Sigmoid colon (tissue), 7 donors: ENCODE measurements around the gene F2R. TPM values are rescaled to one million over a fixed set of nuclear protein-coding genes. Genes with fewer than 3 reads are reported as not detected.

Experiments
- DNase-seq: peaks from one replicate; pipeline ENCODE4 v3.0.0-alpha.2; 2019
- H3K27ac ChIP-seq, 4 donors: fragments of 200-600 bp; sonication (generic); one replicate each; pipeline ENCODE4 v1.5.1; 2016 to 2019; ENCODE audit warnings: mild to moderate bottlenecking in 1 of 4
- H3K27me3 ChIP-seq, 3 donors: fragments of 200-600 bp; sonication (generic); one replicate each; pipeline ENCODE4 v1.5.1; 2019; ENCODE audit warnings: mild to moderate bottlenecking in 1 of 3
- H3K36me3 ChIP-seq, 4 donors: fragments of 200-600 bp; sonication (generic); one replicate each; pipeline ENCODE4 v1.5.1; 2016 to 2019
- H3K4me1 ChIP-seq, 4 donors: fragments of 200-600 bp; sonication (generic); one replicate each; pipeline ENCODE4 v1.5.1; 2017 to 2019
- H3K4me3 ChIP-seq, 4 donors: fragments of 200-600 bp; sonication (generic); one replicate each; pipeline ENCODE4 v1.5.1; 2017 to 2019; ENCODE audit warnings: mild to moderate bottlenecking in 2 of 4, moderate library complexity in 1 of 4
- H3K9me3 ChIP-seq, 4 donors: fragments of 200-600 bp in 3 of 4; sonication (generic) in 3 of 4; one replicate each; pipeline versions ENCODE4 v1.5.1 to v1.6.1; 2013 to 2019
- CTCF ChIP-seq, 4 experiments: fragments of 450-650 bp in 3 of 4; fragments of 200-600 bp in 1 of 4; IDR thresholded peaks; one replicate each; pipeline ENCODE4 v1.5.1; 2016 to 2019; ENCODE audit warnings: antibody characterized with exemption in 4 of 4, mild to moderate bottlenecking in 3 of 4, moderate library complexity in 2 of 4
- EP300 ChIP-seq, 4 donors: sonication (generic); formaldehyde crosslinking; IDR thresholded peaks; one replicate each; pipeline ENCODE4 v1.6.1; 2017; ENCODE audit warnings: antibody characterized with exemption in 4 of 4
- POLR2A ChIP-seq, 2 donors: fragments of 450-650 bp; IDR thresholded peaks; one replicate each; pipeline ENCODE4 v1.6.1; 2016; ENCODE audit warnings: antibody characterized with exemption in 2 of 2, mild to moderate bottlenecking in 2 of 2, moderate library complexity in 2 of 2
- POLR2AphosphoS5 ChIP-seq, 4 donors: sonication (generic); formaldehyde crosslinking; IDR thresholded peaks; one replicate each; pipeline ENCODE4 v1.6.1; 2017; ENCODE audit warnings: antibody characterized with exemption in 4 of 4
- WGBS, 2 donors: extraction: QIAGEN DNeasy Blood & Tissue Kit; methylation state at CpG; one replicate each; pipeline ENCODE4 v1.1.7; 2013; 5-methylcytosine and 5-hydroxymethylcytosine counted together
- intact Hi-C: fragments of 100-400 bp; cut with DNase I; formaldehyde crosslinking; loops from one replicate; pipeline ENCODE4 v1.15.1; 2023
- polyA plus RNA-seq, 3 donors: library from polyadenylated mRNA; stranded (reverse); fragments of 200-250 nt; gene quantifications; one replicate each; pipeline ENCODE4 v1.2.3, GENCODE V29; 2013
- total RNA-seq, 4 donors: library from RNA; depleted of rRNA; stranded (reverse); fragments of >200 nt; gene quantifications; one replicate each; pipeline ENCODE4 v1.1.0, GENCODE V29; 2016
- donor health status: healthy with polysubstance abuse.
- donor health status: Bipolar disorder and iron deficiency.
- donor health status: healthy.

Gene F2R
- total and polyA plus RNA-seq, 7 donors = 0.60 to 10.7 (median 5.8) TPM

- no peaks in the 10 kb centered on the region for H3K36me3 ChIP-seq
- TF ChIP-seq EP300 (IDR thresholded peaks at IDR 0.05) (no peak), POLR2AphosphoS5 (IDR thresholded peaks at IDR 0.05) (no peak), CTCF (IDR thresholded peaks at IDR 0.05) (no peak), POLR2A (IDR thresholded peaks at IDR 0.05) (no peak)
- DNase-seq = no peak
- 68 to 77% methylated on average over 5 of the region's 5 CpGs for WGBS, 2 donors
- H3K27me3 ChIP-seq = no peaks in the 10 kb centered on the region
- H3K9me3 ChIP-seq = no peaks in the 10 kb centered on the region
- H3K4me3 ChIP-seq = no peak overlapping the region
- intact Hi-C loops = no loop called here
- H3K27ac ChIP-seq = no peak overlapping the region
- H3K4me1 ChIP-seq = no peaks in the 10 kb centered on the region
These were observed 31.0 kb upstream of the F2R start for GRCh38 chr5:76684756-76685519.

- Histone ChIP-seq H3K27ac (no peak overlapping the region), H3K9me3 (no peaks in the 10 kb centered on the region), H3K4me3 (no peak overlapping the region), H3K4me1 (no peaks in the 10 kb centered on the region), H3K27me3 (no peaks in the 10 kb centered on the region), H3K36me3 (no peaks in the 10 kb centered on the region)
- 56 to 90% methylated on average over 3 of the region's 3 CpGs for WGBS, 2 donors
- no peak for DNase-seq
- intact Hi-C loops = no loop called here
- TF ChIP-seq EP300 (IDR thresholded peaks at IDR 0.05) (no peak), POLR2AphosphoS5 (IDR thresholded peaks at IDR 0.05) (no peak)
These were observed 30.2 kb upstream of the F2R start for GRCh38 chr5:76685704-76686103.

- intact Hi-C loops = no loop called here
- H3K4me3 ChIP-seq = no peak overlapping the region
- H3K4me1 ChIP-seq = no peaks in the 10 kb centered on the region
- 95 to 96% methylated on average over 1 of the region's 1 CpG for WGBS, 2 donors
- H3K9me3 ChIP-seq = no peaks in the 10 kb centered on the region
- no peak for TF ChIP-seq EP300 (IDR thresholded peaks at IDR 0.05)
- no peak for TF ChIP-seq CTCF (IDR thresholded peaks at IDR 0.05)
- TF ChIP-seq POLR2AphosphoS5 (IDR thresholded peaks at IDR 0.05) = no peak
- TF ChIP-seq POLR2A (IDR thresholded peaks at IDR 0.05) = no peak
- H3K27ac ChIP-seq = no peak overlapping the region
- DNase-seq = no peak
- no peaks in the 10 kb centered on the region for H3K36me3 ChIP-seq
- no peaks in the 10 kb centered on the region for H3K27me3 ChIP-seq
These were observed 27.7 kb upstream of the F2R start for GRCh38 chr5:76688212-76688611.

GRCh38 chr5:76688836-76689235, 27.1 kb upstream of the F2R start:
- DNase-seq = no peak
- WGBS, 2 donors = 54 to 70% methylated on average over 3 of the region's 3 CpGs
- no peaks in the 10 kb centered on the region for H3K4me1 ChIP-seq
- H3K27me3 ChIP-seq = no peaks in the 10 kb centered on the region
- no peak overlapping the region for H3K4me3 ChIP-seq
- no peak overlapping the region for H3K27ac ChIP-seq
- no peaks in the 10 kb centered on the region for H3K9me3 ChIP-seq
- intact Hi-C loops = no loop called here
- TF ChIP-seq POLR2AphosphoS5 (IDR thresholded peaks at IDR 0.05) (no peak), POLR2A (IDR thresholded peaks at IDR 0.05) (no peak), CTCF (IDR thresholded peaks at IDR 0.05) (no peak), EP300 (IDR thresholded peaks at IDR 0.05) (no peak)
- H3K36me3 ChIP-seq = no peaks in the 10 kb centered on the region

- intact Hi-C loops = no loop called here
- Histone ChIP-seq H3K36me3 (no peaks in the 10 kb centered on the region), H3K4me1 (no peaks in the 10 kb centered on the region), H3K4me3 (no peak overlapping the region), H3K27ac (no peak overlapping the region), H3K27me3 (no peaks in the 10 kb centered on the region), H3K9me3 (no peaks in the 10 kb centered on the region)
- no peak for DNase-seq
- no peak for TF ChIP-seq POLR2A (IDR thresholded peaks at IDR 0.05)
- no peak for TF ChIP-seq POLR2AphosphoS5 (IDR thresholded peaks at IDR 0.05)
- TF ChIP-seq EP300 (IDR thresholded peaks at IDR 0.05) = no peak
- TF ChIP-seq CTCF (IDR thresholded peaks at IDR 0.05) = no peak
- 92 to 96% methylated on average over 3 of the region's 3 CpGs for WGBS, 2 donors
These were observed 26.4 kb upstream of the F2R start for GRCh38 chr5:76689321-76690036.
